ENCODE results near the gene KCNQ5.
"Not testable (repeated sequence)": the region's sequence is repeated elsewhere in the genome, so short reads cannot be mapped to it uniquely, and the experiment has no call there.

Gene KCNQ5

GRCh38 chr6:72621291-72622093, at the start of gene KCNQ5:
Gene KCNQ5 (plus strand): TSS chr6:72622064.
- no peak for DNase-seq

- DNase-seq: no peak
These were observed 42.0 kb upstream of the KCNQ5 start for GRCh38 chr6:72579865-72580264.

GRCh38 chr6:72580281-72580940, 41.5 kb upstream of the KCNQ5 start:
- peak in 1 of 2 experiments; percentile 28 for DNase-seq

GRCh38 chr6:72580950-72581349, 40.9 kb upstream of the KCNQ5 start:
- not testable (repeated sequence) for DNase-seq

DNA sequence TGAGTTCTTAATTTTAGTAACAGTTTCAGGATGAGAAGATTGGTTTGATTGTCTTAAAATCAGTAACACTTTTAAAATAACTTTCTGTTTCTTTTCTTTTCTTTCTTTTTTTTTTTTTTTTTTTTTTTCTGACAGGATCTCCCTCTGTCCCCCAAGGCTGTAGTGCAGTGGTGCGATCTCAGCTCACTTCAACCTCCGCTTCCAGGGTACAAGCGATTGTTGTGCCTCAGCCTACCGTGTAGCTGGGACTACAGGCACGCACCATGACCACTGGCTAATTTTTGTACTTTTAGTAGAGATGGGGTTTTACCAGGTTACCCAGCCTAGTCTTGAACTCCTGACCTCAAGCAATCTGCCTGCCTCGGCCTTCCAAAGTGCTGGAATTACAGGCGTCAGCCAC, 33.7 kb upstream of the KCNQ5 start:
- DNase-seq: no peak

DNA sequence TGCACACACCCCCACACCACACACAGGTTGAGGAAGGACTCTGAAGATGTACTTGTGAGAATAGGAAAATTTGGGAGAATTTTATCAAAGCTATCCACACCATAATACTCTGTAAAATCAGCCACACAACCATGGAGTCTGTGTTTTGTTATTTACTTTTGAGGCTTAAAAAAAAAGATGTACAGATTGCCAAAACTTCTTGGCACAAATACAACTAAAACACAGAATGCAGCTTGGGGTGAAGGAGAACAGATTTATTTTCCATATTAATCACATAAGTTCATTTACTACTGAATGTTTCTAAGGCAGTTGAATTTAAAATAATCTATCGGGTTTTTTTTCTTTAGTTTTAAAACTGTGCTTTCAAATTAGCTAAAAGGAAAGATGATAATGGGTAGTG, 32.8 kb upstream of the KCNQ5 start:
- DNase-seq: no peak

DNA sequence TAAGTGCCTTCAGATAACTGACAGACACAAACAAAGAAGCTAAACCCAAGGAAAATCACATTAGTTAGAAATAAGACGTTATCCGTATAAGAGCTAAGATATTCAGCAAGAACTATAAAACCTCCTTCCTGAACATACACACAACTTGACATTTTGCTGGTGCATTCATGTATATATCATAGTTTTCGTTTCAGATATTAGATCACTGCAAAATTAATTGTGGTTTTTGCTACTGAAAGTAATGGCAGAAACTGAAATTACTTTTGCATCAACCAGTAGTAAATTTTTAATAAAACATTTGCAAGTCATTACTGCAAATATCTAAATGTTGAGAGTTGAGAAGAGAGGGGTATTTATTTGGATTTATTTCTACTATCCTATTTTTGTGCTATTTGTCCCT, 26.1 kb upstream of the KCNQ5 start:
- no peak for DNase-seq

DNA sequence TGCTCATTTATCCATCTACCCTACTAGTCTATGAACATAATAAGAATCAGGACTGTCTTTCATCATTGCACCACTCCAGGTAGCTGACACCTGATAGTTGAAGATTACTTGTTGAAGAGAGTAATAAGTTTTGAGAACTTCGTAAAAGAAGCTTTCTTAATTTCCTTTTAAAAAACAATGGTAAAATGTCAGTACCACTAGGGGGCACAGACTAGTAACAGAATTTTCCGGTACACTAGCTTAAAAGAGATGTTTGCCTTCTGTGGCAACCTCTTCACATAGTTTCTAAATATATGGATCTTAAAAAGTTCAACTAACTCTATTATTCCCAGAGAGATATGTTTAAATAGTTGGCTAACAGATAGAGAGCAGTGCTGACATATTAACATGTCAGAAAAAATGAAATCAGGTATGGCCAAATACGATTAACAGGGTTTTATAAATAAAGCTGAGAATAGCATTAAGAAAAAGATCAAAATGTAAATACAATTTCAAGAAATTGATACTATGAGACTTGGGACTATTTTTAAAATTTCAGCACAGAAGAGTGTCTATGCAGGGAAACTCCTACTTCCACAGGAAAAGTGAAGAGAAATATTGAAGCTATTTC, 5.4 kb upstream of the KCNQ5 start:
- DNase-seq: no peak

DNA sequence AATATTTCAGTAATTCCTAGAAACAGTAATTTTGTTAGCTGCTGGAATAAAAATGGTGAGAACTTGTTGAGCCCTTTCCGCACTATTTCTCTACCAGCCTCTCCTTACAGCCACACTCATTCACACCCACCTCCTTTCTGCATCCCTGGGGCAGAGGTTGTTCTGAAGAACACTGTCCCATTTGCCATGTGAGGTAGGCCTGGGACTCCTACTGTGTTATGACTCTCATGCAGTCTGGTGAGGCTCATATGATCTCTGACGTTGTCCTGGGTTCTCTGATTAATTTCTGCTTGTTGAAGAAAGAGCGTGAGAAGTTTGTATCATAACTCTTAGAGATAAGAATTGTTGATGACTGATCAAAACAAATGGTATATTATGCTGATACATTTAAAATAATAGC, 4.1 kb upstream of the KCNQ5 start:
- no peak for DNase-seq

DNA sequence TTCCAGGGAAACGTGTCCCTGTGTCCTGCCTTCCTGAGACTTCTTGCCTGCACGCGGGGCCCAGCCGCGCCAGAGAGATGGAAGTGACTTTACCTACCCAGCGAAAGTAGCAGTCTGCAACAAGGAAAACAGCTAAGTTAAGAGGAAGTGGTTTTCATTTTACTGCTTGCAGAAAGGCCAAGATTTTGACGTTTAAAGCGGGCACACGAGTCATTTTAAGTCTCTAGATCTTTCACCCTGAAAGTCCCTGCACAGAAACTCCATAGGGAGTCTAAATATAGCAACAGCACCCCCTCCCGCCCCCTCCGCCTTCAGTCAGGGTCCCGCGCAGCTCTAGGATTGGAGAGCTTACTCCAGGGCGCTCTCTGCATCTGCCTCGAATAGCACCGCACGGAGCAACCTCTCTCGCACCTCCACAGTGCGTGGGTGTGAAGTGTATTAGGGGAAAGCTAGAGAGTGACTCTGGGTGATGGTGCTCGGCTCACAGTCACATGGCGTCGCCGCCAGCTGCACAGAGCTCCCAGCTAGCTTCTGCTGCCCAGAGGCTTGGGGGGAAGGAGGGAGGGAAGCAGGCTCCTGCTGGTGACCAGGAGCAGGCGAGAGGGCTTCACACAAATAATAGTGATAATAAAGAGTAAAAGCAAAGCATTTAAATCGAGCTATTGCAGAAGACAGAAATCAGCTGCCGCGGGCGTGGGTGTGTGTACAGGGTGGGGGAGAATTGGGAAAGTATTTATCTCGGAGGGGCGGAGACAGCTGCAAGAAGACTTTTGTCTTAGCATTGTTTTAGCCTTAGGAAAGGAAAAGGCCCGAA, 1.8 kb upstream of the KCNQ5 start:
- DNase-seq: no peak

DNA sequence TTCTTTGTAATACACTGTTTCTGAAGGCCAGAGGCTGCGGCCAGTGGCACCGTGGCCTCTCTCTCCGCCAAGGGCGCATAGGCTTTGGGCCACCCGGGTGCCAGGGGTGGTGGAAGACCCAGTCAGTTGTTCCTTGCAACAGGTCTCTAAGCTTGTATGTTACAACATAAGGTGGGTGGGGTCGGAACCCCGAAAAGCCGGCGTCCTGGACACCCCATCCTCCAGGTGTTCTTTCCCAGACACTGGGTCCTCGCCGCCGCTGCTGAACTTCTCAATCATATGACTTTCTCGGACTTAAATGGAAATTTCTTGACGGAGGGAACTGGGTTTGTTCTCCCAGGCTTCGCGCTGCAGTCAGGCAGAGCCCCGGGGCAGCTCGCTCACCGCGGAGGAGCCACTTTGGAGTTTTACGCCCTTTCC, 983 bp upstream of the KCNQ5 start:
- DNase-seq: no peak

- DNase-seq: peak; percentile 64 to 66
These were observed 453 bp downstream of the KCNQ5 start for GRCh38 chr6:72622094-72622940.

DNA sequence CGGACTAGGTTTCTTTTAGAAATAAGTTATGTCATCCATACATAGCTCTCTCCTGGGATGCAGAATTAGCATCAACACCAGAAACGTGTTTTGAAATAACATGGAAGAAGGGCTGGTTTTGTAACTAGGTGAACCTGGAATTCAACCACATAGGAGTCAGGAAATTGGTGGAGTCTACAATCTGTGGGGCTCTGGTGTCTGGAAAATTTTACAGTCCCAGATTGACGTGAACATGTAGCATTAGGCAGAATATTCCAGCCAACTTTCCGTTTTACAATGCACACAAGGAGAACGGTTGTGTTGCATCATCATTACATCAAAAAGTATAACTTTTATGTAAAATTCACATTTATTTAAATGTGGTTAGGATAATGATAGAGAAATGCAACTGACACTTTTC, 1.9 kb downstream of the KCNQ5 start:
- DNase-seq: no peak

- no peak for DNase-seq
These were observed 2.8 kb downstream of the KCNQ5 start for GRCh38 chr6:72624557-72625160.

DNA sequence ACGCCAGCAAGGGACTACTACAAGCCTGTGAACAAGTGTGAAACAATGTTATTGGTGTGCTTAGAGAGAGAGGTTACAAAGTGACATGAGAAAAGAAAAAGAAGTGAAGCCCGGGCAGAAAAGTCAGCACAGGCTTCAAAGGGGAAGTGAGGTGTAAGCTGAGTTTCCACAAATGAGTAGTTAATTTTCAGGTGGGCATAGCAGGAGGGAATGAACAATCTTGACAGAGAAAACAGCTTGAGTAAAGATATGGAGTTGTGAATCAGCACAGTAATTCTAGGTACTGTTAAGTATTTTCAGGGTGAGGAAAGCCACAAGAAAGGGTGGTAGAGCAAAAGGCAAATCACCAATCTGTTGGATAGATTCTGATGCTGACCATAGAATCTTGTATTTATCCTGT, 4.3 kb downstream of the KCNQ5 start:
- DNase-seq: no peak

- no peak for DNase-seq
These were observed 5.7 kb downstream of the KCNQ5 start for GRCh38 chr6:72627539-72627938.

GRCh38 chr6:72631480-72631879, 9.6 kb downstream of the KCNQ5 start:
- no peak for DNase-seq

- DNase-seq: no peak
These were observed 13.8 kb downstream of the KCNQ5 start for GRCh38 chr6:72635636-72636035.

- DNase-seq: no peak
These were observed 14.4 kb downstream of the KCNQ5 start for GRCh38 chr6:72636215-72636614.

- DNase-seq: no peak
These were observed 14.9 kb downstream of the KCNQ5 start for GRCh38 chr6:72636786-72637185.

- DNase-seq: no peak
These were observed 18.2 kb downstream of the KCNQ5 start for GRCh38 chr6:72639920-72640614.
